IPS-11a (cell line): ENCODE data around the gene CCDC73.
"Not testable (repeated sequence)": the region's sequence is repeated elsewhere in the genome, so short reads cannot be mapped to it uniquely, and the experiment has no call there.

Experiments
- H3K4me3 ChIP-seq: one replicate; pipeline ENCODE4 v1.5.1; 2013; ENCODE audit warnings: low read depth, low read length, control low read depth

CCDC73 gene

DNA sequence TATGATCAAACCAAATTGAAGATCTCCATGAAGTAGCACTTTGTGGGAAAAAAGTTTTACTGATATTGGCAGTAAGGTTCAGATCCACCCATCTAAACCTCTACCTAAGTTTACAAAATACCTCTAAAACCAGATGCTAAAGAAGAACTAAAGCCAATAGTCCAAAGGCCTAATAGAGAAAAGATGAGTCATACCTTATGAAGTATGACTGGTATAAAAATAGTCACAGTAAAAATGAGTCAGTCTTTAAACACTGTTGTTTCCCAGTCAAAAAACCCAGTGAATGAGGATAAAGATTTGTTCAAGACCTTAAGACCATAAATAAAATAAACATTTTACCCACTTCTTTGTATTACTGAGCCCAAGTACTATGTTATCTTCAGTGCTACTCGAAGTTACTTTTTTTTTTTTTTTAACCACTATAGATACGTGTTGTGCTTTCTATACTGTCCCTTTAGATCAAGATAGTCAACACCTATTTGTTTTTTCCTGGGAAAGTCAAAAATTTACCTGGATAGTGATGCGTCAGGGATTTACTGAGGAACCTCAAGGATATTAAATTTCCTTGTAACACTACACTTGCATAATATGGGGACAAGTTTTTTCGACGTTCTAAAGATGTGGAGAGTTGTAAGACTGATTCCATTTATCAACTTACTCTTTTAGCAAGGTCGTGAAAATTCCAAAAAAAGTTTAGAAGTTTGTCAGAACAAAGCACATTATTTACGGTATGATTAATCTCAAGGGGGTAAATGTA is 87.3 kb downstream of the CCDC73 start:
- H3K4me3 ChIP-seq, result no peak overlapping the region

DNA sequence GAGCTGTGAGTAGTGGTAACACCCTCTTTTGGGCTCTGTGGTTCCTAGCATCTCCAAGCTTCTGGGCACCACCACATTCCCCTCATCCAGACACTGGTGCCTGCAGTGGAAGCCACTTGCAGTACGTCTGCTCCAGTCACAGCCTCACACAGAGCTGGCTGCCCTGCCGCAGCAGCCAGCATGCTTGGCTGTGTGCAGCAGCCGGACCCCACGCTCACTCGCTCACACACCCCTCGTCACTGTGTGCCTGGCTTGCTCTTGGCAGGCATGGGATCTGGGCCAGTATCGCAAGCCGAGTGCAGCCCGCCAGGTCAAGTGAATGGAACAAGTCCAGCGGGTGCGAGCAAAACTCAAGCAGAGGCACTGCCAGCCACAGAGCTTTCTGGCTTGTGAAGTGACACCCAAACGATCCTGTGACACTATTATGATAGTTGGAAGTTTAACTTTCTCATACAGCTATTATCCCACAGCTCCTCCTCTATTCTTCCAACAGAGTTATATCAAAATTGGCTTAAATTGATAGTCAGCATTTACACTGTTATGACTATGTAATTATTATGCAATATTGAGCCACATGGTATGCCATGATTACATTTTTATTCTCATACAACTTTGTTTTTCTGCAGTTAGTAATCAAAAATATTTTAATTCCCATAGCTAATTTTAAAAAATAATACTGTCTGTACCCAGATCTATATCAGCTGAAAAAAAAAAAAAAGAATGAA is 89.0 kb downstream of the CCDC73 start:
- no peak overlapping the region for H3K4me3 ChIP-seq

DNA sequence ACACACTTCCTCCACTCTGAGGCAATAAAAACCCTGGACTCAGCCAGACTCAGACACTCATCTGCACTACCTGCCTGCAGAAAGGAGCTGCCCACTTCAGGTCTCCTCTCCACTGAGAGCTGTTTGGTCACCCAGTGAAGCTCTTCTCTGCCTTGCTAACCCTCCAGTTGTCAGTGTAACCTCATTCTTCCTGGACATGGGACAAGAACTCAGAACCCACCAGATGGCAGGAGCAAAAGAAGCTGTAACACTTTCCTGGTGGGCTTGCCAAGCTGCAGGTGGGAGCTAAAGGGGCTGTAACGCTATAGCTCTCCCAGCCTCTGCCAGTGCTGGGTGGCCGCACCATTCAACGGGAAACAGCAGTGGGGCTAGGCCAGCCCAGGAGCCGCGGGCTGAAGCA is 89.7 kb downstream of the CCDC73 start:
- no peak overlapping the region for H3K4me3 ChIP-seq

DNA sequence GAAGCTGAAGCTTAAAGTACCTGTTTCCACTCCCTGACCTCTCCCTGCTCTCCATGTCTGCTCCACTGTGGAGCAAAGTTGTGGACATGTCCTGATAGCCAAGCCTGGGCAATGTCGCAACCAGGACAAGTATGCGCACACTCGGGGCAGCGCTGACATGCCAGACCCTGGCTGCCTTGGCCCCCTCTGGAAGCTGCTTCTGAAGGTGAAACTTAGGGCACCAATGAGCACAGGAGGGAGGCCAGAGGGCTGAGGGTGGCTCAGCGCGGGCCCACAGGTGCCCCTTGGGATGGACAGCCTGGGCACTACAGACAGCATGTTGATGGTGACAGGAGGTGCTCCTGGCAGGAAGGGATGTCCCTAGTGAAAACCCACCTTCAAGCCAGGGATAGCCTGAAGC is 90.2 kb downstream of the CCDC73 start:
- H3K4me3 ChIP-seq, result no peak overlapping the region

DNA sequence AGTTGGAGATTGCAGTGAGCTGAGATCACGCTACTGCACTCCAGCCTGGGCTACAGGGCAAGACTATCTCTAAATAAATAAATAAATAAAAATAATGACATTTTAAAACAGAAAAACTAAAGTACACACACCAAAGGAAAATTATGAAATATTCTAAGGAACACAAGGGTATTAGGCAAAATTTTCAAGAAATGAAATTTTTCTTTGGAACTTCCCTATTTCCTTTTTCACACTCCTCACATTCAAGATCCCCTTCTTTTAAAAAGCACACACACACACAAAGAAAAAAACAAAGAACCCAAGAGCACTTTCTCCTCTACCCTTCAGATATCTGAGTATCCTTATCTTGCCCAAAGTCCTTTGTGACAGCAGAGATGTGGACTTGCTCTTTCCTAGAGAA is 92.8 kb downstream of the CCDC73 start:
- no peak overlapping the region for H3K4me3 ChIP-seq

DNA sequence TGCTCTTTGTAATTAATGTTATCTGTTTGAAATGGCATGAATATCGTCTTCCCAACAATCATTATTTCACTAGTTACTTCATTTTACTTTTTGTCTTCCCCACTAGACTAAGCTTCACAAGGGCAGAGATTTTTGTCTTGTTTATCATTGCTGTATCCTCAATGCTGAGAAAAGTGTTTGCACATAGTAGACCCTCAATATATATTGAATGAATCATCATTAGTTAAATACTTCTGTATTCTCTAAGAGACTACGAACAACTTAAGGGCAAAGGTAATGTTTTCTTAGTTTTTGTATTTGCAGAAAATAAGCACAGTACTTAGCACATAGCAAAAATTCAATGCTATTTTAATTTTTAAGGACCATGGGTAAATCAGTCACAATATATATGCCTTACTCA is 95.9 kb downstream of the CCDC73 start:
- no peak overlapping the region for H3K4me3 ChIP-seq

DNA sequence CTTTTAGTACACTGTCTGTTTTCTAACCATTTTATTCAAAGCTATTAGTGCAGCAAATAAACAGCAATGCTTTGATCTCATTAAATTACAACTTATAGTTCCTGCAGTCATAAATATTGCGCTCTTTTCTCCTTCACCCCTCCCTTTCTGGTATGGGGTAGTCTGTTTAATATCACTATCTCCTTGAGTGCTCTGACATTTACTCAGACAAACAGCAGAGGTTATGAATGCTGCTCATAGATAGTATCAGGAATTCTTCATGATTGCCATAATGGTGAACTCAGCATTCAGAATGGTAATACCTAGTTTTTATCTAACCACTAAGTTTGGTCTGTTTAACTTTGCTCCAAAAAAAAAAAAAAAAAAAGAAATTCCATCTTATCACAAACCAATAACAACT is 123.4 kb downstream of the CCDC73 start:
- H3K4me3 ChIP-seq, result no peak overlapping the region

DNA sequence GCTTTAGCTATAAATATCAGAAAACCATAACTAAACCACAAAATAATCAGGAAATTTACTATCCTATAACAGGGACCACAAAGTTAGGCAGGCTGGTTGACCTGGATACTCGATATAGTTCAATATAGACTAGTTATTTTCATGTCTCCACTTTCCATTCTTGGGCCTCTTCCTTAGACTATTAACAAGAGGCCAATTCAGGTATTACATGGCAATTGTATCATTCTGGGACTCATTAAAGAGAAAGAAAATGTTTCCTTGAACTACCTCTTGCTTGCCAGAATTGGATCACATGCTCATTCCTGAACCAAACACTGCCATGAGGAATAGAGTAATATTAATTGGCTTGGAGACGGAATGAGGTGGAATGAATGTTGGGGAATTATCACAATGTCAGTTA is 134.8 kb downstream of the CCDC73 start:
- no peak overlapping the region for H3K4me3 ChIP-seq

DNA sequence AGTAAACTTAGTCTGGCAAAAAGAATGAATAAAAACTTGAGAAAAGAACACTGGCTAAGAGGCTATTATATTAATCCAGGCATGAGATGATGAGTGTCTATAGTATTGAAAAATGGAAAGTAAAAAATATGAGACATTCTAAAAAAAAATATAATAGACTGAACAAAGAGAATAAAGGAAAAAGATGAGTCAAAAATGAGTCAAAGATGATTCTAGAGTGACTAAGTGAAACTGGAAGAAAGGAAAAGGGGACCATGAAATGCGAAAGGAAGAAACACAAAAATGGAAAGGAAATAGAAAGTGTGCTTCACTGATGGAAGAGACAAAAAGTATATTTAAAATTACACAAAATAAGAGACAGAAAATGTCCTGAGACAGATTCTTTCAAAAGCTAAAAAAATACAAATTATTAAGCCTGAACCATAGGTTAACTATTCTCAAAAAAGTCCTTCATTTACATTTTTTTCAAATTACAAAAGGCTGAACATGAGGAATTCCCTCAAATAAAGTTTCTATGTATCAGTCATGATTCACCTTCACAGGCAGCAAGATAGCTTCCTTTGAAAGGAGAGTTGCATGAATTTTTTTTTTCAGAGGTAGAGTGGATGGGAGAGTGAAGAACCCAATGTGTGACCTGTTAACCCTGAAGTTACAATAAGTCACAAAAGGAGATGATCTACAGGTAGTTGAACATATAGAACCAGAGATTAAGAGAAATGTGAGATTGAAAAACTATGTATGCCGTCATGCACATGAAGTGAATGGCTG is 135.6 kb downstream of the CCDC73 start:
- no peak overlapping the region for H3K4me3 ChIP-seq

DNA sequence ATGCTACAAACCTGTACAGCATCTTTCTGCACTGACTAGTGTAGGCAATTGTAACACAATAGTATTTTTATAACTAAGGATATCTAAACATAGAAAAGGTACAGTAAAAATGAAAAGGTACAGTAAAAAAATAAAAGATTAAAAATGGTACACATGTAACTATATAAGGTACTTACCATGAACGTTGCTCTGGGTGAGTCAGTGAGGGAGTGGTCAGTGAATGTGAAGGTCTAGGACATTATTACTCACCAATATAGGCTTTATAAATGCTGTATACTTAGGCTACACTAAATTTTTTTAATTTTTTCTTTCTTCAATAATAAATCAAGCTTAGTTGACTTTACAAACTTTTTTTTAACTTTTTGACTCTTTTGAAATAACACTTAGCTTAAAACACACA is 150.9 kb downstream of the CCDC73 start:
- H3K4me3 ChIP-seq, result no peak overlapping the region

DNA sequence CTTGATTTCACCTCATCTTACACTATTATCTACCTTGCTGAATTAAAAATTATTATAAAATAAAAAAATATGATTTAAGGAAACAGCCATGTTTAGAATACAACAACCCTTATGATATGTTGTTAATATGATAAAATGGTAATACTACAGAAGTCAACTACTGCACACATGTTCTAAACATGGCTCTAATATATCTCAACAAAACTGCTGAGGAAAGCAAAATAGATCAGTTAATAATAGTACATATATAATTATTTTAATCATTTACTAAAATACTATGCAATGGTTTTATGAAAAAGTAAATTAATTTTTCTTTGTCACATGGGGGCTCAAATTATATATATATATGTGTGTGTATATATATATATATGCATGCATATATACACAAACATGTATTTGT is 153.1 kb downstream of the CCDC73 start:
- no peak overlapping the region for H3K4me3 ChIP-seq

DNA sequence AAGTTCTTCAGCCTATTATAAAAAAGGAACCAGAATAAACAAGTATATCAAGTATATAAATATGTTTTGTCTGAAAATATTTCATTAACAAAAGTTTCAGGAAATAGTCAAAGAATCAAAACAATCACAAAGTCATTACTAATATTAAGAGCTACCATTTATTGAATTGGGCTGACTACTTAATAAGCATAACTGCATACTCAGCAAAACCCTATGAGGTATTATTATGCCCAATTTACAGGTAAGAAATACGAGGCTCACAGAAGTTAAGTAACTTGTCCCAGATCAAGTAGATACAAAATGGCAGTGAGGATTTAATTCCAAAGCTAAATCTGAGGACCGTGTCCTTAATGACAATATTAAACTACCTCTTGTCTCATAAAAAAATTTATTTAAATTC is 158.6 kb downstream of the CCDC73 start:
- no peak overlapping the region for H3K4me3 ChIP-seq

DNA sequence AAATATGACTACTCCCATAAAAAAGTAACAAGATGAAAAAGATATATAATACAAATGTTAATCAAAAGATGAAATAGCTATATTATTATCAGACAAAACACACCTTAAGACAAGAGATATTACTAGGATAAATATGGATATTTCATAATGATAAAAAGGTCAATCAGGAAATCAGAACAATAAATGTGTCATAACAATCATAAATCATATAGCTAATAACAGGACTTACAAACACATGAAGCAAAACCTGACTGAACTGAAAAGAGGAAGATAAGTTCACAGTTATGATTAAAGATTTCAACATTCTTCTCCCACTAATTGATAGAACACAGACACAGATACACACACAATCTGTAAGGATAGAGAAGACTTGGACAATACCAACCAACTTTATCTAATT is 163.6 kb downstream of the CCDC73 start:
- H3K4me3 ChIP-seq, result no peak overlapping the region

DNA sequence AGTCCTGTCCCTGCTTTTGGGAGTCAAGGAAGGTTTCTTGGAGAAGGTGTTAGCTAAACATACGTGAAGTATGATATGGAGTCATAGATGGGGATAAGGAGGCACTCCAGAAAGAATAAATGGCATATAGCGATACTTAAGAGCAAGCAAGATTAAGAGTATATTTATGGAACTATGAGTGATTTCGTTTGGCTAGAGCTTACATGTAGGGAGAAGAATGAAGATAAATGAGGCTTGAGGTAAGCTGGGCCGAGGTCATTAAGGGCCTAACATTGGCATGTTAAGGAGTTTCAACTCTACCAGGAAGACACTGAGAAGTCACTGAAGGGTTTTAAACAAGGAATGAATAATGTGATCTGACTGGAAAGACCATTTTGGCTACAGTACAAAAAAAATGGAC is 177.6 kb downstream of the CCDC73 start:
- no peak overlapping the region for H3K4me3 ChIP-seq

DNA sequence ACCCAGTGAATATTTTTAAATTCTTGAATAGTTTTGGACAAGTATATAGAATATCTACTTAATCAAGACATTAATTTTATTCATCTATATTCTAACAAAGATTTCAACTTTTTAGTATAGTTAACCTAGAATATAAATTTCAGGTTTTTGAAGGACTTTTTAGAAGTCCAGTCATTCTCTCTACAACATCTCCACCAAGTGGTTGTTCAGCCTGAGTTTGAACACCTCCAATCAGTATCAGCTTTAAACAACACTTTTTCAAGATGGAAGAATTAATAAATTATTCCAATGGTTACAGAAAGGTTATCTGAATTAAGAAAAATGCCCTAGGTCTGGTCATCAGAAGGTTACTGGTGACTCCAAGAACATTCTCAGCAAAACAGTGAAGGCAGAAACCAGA is 179.0 kb downstream of the CCDC73 start:
- H3K4me3 ChIP-seq, result no peak overlapping the region

DNA sequence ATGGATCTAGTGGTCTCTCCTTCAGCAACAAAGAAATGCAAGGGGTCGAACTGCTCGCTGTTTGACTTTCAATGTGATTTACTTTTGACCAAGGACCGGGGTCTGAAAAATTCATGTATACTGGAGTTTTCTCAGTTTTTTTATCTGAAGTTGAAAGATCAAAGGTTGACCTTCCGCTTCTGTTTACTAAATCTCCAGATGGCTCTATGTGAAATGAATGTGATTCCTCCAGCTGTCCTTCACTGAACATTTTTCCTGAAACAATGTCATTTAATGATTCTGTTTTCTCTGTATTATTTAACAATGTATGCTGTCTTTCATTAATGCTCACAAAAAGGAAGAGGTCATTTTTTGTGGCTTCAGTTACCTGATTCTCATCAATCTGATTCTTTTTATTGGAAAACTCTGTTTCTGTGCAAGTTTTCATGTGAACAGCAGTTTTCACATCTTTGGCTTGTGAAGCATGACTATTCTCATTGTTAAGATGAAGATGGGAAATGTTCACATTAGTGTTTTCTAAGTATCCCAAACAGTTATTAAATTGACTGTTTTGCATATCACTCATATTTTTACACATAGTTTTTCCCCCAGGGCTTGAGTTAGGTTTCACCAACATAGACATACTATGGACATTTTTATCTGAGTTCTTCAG is 180.8 kb downstream of the CCDC73 start:
- no peak overlapping the region for H3K4me3 ChIP-seq

DNA sequence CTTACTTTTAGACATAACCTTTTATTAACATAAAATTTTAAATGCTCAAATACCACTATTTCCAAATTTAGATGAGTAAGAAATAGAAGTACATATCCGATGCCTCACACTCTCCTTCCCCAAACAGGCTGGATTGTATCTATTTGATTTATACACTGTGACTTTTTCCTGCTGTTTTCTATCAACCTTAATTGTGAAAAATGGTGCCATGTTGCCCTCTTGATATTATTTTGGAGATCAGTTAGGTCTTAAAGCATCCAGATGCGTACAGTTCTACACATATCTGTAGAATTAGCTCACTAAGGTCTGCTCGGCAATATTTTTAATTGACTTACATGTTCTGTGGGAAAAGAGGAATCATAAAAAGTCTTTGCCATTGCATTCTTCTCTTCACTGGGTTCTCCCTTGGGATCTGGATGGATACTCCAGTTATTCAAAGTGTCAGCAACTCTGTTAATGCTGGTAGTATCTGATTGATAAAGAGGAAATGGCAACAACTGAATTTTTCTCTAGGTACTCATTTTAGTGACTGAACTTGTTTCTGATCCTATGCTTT is 183.6 kb downstream of the CCDC73 start:
- no peak overlapping the region for H3K4me3 ChIP-seq

DNA sequence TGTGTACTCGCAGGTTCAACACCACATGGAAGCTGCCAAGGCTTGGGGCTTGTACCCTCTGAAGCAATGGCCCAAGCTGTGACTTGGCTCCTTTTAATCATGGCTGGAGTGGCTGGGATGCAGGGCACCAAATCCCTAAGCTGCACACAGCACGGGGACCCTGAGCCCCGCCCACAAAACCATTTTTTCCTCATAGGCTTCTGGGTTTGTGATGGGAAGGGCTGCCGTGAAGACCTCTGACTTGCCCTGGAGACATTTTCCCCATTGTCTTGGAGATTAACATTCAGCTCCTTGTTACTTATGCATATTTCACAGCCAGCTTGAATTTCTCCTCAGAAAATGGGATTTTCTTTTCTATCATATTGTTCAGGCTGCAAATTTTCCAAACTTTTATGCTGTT is 185.6 kb downstream of the CCDC73 start:
- not testable (repeated sequence) for H3K4me3 ChIP-seq

DNA sequence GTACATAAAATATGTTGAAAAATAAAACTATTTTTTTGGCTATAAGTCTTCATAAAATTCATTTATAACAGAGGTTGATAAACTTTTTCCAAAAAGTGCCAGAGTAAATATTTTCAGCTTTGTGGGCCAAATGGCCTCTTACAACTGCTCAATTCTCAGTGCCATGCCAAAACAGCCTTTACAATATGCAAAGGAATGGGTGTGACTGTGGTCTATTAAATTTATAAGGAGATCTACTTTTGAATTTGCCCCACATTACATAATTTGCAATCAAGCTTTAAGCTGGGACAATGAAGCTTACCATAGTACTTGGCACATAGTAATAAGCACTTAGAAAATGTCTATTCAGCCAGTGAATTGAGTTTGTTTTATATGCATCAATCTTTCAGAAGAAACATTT is 188.2 kb downstream of the CCDC73 start:
- no peak overlapping the region for H3K4me3 ChIP-seq

DNA sequence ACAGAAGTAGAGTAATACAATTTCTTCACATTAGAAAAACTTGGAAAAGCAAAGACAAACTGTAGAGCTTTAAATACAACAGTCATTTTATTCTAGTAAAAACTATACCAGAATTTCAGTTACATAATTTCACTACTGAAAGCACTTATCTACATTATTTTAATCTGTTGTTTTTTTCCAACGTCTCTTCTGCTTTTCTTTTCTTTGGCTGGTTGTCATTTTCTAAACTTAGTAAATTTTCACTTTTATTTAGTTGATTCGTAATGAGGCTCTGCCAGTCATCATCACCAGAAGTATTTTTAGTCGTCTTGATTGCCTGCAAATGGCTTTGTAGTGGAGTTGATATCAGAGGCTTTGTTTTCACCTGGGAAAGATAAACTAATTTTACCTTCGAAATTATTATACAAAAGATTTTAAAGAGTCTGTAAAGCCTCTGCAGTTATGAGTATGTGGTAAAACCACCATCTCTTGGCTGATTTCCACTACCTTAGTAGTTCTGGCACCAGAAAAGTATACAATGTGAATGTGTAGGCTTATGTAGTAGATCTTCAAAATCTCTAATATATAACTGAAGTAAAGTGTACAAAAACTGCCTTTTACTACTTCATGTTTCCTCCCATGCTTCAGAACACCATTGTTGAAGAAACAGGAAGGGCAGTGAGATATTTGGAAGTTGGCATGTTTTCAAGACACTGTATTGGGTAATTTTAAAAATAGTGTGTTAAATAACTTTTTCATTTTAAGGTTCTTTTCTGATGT is 191.6 kb downstream of the CCDC73 start:
- H3K4me3 ChIP-seq, result no peak overlapping the region
